COLO668 (cell line): Measurements from ENCODE around the gene DYNC1I1.

ENCODE experiments used
- DNase-seq: peaks from one replicate; lab custom pipeline; 2025; ENCODE audit not compliant: unreplicated experiment; lab: John Stamatoyannopoulos, UW

Gene DYNC1I1

DNA sequence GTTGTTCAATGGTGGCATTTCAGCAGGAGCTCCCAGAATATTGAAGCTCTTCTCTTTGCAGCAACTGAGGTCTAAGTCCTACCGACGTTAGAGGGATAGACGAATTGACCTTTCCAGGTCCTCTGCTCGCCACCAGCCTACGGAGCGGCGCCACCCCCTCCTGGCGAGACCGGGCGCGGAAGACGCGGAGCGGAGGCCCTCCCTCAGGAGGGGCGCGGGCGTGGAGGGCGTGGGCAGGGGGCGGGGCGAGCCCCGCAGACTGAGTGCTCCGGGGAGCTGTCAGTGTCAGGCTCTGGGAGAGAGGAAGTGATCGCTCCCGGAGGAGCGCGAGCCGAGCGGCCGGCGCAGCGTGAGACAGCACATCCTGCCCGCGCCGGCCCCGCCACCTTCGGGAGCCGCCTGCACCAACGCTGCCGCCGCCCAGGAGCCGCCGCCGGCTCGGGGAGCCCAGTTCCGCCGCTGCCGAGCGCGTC lies at the start of gene DYNC1I1:
Gene DYNC1I1 (plus strand): TSS at position 257 of the 473 bp plus-strand sequence. CDS start 32,176 bp downstream, outside the sequence.
- DNase-seq = peak; percentile 91

DNA sequence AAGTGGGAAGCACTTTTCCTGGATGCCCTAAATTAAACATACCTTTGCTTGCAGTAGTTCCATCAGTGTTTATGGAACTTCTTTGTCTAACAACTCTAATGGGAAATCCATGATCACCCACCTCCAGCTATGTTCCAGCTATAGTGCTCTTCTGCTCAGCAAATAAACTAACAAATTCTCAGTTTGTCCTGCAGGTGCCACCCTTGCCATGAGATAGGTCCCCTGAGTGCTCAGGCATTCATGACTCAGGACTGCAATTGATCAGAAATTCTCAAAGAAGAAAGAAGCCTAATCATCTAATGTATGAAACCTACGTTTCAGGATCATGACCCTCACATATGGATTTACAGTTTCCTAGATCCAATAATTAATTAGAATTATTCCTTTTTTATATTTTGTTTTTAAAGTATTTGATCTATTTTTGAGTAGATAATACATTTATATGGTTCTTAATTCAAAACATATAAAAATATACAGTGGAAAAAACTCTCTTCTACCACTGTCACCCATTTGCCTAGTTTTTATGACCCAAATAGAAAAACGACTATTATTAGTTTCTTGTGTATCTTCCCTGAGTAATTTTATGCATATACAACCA lies 48.7 kb upstream of the DYNC1I1 start:
- DNase-seq = peak; percentile 60

DNA sequence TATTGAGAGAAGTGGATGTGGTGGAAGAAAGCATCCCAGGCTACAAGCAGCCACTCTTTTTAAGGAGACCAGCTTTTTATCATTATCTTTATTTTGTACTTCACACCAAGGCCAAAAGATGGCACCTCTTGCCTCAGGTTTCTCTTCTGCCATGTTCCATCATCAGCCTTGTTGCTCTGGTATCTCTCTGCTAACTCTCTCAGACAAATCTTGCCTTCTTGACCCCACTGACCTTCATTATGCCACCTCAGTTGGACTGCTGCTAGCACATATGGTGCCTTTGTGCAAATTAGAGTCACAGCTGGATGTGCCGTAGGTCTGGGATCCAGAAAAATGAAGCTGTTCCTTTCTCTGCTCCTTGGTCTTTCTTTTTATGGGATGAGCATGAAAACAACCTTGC lies 47.1 kb upstream of the DYNC1I1 start:
- no peak for DNase-seq

DNA sequence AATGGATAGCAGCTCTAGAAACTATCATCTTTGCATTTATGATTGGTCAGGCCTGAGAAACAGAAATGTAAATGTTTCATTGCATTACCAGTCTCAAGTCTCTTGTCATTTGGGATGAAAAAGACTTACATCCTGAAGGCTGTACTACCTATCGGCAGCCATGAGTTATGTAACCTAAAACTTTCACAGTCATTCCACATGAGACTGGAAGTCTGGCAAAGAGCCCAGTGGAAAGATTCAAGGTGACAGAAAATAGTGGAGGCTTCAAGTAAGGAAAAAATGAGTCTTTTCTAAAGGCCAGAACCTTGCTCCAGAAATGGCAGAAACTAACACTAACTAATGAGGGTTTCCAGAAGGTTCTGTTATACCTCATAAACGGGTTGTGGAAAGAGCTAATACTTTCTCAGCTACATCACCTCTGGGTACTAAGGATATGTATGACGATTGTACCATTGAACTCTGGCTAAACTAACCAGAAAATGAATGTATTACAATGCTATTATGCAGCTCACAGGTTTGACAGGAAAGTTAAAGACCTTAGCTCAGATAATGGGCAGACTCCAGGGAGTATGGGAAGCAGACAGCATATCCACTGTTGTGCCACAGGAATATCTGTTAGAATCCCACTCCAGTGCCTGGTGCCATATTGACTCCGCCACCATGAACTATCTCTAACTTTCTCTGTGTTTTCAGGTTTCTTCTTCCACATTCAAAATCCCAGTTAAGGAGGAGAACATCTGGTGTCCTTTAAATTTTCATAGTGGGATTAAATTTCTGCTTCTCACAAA lies 41.7 kb upstream of the DYNC1I1 start:
- no peak for DNase-seq

DNA sequence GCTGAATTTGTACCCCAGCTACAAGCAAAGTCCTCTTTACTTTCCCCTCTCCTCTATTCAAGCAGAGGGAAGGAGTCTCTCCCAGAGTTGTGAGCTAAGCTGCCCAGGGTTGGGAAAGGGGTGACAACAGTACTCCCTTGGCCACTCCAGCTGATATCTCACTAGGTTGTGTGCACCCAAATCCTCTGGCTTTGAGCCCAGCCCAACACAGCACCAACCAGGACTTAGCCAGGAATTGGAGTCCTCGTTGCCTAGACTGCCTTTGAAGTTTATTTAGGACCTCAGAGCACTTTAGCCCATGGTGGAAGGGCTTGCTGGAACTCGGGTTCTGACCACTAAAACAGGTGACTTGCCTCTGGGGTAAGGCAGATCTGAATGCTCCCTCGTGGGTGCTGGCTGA lies 35.7 kb upstream of the DYNC1I1 start:
- DNase-seq = no peak

DNA sequence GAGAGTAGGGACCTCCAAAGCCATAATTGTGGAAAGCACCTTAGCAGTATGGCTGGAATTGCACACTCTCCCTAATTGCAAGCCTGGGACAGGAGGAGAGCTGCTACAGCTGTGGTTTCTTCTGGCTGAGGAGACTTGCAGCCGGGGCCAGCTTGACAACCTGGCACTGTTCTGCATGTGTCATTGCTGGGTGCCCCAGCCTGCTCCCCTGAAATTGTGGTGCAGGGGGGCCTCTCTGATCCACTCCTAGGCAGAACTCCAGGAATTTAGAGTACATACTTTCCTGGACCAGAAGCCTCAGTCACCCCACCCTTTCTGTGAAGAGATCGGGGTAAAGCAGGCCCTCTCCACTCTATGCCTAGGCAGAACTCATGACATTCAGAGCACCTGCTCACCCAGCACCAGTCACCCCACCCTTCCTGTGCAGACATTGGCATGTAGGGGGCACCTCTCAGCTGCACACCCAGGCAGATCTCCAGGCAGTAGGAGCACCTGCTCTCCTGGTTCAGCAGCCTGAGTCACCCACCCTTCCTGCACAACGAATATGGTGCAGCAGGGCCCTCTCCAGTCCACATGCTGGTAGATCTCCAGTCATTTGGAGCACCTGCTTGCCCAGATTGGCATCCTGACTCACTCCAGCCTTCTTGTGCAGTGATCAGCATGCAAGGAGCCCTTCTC lies 34.4 kb upstream of the DYNC1I1 start:
- peak; percentile 73 for DNase-seq

DNA sequence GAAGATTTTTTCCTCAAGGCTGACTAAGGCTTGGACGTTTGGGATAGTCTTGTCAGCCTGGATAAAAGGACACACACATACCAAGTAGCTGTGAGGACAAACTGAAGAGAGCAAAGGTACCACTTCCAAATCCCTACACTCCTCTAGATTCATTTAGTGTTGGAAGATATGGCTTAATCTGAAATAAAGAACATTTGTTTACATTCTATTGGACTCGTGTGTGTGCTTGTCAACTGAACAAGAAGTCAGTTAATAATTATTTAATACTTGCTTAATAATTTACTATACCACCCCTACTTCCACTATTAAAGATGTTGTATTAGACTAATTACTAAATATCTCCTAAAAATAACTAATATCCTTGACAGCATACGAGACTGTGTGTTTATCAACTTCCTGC lies 23.3 kb upstream of the DYNC1I1 start:
- DNase-seq = no peak

DNA sequence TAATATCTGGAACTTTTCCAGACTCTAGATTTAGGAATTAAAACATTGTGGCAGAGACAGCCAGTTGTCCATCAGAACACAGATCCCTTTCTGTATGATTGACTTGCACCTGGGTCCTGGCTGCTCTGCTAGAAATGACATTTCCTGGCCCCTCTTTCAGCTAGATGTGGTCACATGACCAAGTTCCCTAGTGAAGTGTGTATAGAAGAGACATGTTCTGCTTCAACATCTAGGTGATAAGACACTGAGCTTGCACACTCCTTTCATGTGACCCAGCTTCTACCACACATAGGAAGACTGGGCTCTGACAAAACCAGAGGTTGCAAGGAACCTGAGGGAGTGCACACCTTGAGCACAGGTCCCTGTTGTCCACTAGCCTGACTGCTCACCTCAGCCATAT lies 22.8 kb upstream of the DYNC1I1 start:
- no peak for DNase-seq

DNA sequence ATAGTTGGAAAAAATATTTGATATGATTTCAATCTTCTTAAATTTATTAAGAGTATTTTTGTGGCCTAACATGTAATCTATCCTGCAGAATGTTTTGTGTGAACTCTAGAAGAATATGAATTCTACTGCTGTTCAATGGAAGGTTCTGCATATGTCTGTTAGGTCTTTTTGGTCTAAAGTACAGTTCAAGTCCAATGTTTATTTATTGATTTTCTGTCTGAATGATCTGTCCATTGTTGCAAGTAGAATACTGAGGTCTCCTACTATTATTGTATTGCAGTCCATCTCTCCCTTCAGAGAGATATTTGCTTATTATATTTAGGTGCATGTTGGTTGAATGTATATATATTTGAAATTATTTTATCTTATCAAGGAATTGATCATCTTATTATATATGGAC lies 18.9 kb upstream of the DYNC1I1 start:
- DNase-seq = no peak

DNA sequence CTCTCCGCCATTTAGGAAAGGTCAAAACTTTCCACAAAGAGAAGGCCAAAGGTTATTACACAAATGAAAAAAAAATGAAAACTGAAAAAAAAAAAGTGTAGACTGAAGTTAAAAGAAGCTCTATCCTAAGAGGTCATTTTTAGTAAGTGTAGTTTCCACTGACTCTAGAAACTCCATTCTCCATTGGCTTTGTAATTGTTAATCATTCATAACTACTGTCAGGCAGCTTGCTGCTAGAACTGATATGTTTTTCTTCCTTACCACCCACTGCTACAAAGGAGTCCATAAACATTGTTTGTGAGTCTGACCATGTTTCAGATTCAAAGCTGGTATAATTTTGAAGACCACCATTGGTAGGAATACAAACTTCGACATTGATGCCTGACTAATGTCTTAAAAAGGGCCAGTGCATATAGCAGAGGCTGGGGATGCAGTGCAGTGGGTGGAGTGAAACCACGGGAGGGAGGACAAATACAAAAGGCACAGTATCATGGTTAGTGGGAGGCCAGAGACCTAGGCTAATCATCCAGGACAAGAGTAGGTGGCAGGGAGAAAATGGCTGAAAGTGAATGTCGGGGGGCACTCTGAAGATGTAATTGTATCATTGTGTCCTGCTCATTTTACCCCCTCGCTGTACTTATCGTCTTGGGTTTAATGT lies 16.9 kb upstream of the DYNC1I1 start:
- DNase-seq = no peak

DNA sequence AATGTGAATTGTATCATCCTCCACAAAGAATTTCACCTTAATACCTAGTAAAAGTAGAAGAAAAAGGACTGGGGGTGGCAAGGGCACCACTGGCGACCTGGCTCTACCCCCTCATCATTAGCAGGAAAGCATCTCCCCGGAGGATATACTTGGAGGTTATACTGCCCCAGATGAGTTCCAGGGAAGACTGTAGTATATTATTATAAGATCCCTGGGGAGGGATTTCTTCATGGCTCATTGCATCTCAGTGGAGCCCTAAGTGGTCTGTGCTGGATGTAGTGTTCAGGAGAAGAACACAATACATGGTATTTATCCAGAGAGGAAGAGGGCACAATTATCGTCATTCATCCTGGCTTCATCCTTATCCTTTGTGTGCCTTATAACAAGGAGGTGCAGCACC lies 14.2 kb upstream of the DYNC1I1 start:
- no peak for DNase-seq

DNA sequence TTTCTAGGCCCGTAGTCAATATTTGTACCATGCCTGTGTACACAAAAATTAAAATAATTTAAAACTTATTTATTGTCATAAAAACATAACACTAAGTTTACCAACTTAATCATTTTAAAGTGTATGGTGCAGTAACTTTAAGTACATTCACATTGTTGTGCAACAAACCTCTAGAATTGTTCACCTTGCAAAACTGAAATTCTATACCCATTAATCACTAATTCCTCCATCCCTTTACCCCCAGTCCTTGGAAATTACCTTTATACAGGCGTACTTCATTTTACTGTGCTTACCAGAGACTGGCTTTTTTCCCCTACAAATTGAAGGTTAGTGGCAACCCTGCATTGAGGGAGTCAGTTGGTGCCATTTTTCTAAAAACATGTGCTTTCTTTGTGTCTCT lies 6.3 kb upstream of the DYNC1I1 start:
- no peak for DNase-seq

DNA sequence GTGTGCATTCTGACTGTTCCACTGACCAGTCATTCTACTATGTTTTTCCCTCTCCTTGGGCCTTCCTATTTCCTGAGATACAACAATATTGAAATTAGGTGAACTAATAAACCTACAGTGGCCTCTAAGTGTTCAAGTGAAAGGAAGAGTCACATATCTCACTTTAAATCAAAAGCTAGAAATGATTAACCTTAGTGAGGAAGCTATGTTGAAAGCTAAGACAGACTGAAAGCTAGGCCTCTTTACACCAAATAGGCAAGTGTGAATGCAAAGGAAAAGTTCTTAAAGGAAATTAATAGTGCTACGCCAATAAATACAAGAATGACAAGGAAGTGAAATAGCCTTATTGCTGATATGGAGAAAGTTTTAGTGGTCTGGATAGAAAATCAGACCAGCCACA lies 5.7 kb upstream of the DYNC1I1 start:
- DNase-seq = no peak

DNA sequence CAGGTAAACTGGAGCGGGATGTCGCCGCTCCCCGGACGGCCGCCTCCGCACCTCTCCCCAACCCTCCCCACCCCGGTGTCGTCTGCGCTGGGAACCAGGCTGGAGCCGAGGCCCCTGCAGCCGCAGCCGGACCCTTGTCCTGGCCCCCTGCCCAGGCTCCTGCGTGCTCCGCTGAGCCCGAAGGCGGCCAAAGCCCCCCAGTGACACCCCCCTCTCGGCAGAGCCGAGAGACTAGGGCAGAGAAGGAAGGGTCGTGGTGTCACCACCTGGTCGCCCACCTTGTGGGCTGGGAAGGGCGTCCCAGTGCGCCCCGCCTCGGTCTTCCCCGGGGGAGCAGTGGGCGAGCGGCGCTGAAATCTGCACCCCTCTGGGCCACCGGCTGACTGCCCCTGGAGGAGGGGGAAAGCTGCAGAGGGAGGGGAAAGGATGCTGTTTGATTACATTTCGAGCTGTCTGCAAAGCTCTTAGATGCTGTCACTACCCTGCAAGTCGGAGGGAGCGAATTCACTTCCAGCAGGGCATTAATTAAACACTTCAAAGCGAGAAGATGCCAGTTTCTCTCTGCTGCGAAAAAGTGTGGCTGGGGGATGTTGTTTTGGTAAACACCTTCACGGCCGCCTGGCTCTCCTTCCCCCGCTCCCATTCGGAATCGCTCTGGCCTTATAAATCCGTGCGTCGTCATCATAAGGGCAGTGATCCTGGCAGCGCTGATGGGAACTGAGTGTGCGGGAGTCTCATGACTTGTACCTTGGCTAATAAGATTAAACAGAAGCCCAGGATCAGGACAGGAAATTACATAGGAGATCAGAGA lies 622 bp downstream of the DYNC1I1 start:
- peak; percentile 36 for DNase-seq

DNA sequence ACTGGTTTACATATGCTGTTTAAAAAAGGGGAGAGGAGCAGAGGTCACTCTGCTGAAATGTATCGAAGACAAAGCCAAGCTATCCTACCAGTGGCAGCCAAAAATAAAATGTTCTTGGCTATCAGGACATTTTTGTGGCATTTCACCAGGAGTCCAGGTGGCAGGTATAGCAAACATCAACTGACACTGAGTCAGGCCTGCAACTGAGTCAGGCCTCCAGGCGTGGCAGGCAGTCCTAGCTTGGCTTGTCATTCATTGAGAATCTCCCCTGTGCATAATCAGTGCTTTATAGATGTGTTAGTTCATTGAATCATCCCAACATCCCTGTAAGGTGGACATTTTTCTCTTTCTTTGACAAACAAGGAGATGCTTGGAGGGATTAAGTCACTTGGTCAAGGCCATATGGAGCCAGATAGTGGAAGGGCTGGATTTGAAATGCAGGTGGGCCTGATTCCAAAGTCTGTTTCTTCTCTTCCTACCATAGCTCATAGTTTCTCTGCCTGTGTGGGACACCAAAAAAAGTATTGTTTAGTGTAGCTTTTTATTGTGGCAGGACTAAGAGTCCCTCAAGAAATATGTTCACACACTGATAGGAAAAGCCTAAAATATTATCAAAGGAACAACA lies 4.3 kb downstream of the DYNC1I1 start:
- no peak for DNase-seq

DNA sequence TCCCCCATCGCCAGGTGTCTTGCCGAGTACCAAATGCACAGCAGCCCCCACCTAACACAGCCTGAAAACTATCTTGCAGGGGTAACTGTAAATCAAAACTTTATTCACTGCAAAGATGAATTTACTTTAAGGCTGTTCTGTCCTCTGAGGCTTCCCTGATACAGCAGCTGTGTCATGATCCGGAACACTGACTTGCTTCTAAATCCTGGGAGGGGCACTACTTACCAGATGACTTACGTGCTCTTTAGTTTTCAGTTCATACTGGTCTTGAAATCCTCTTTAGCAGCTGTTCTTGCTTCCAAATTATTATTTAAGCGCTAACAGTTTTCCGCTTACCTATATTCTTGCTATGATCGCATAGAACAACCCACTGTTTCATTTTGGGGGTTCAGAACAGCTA lies 4.9 kb downstream of the DYNC1I1 start:
- DNase-seq = no peak

DNA sequence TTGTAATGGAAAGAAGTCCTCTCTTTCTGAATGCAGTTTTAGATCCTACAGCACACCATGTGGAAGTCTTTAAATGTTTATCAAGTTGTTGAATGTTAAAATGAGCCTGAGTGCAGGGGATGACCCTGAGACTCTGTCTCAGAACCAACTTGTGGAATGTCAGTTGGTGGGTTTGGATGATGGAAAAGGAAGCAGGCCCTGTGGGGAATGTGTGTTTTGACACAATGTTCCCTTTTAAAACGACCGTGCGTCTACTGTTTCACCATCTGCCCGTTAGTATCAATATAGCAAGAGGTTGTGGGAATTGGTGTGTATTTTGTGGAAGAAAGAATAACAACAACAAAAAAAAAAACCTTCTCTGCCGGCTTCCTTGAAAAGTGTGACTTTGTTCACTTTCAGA lies 8.3 kb downstream of the DYNC1I1 start:
- no peak for DNase-seq

DNA sequence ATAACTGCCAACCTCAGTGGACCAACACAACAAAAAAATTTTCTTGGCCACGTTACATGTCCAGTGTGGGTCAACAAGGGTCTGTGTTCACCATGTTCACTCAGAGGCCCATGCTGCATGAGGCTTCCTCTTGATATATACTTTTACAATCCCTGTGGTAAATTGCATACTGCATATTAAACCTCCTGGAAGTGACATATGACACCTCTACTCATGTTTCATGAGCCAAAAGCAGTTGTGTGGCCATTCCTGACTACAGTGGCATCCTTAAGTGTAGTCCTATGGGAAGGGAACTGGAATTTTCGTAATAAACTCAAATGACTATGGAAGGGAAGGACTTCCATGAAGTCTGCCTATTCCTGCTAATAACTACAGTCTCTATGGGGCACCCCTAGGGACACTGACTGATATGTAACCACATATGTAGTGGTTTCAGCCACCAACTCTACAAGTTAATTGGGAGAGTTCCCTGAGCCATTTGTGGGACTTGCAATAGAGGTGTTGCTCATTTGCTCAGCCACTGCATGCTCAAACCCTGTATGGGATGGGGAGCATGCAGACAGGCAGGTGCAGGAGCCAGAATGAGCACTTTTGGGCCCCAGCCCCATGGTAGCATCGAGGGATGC lies 9.7 kb downstream of the DYNC1I1 start:
- DNase-seq = no peak

DNA sequence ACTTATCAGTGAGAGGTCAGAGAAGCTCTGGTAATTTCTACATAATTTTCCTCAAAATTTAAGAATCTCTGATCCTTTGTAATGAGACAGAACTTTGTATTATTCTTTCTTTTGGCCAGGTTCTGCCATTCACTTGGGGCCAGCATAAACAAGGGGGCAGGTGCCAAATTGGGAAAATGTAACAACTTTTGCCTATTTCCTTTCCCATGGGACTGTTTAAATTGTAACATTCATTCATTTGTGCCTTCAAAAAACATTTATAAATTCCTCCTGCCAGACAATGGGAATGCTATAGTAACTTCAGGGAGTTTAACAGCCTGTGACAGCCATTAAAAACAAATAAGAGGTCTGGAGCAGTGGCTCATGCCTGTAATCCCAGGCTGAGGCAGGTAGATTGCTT lies 12.4 kb downstream of the DYNC1I1 start:
- DNase-seq = no peak

DNA sequence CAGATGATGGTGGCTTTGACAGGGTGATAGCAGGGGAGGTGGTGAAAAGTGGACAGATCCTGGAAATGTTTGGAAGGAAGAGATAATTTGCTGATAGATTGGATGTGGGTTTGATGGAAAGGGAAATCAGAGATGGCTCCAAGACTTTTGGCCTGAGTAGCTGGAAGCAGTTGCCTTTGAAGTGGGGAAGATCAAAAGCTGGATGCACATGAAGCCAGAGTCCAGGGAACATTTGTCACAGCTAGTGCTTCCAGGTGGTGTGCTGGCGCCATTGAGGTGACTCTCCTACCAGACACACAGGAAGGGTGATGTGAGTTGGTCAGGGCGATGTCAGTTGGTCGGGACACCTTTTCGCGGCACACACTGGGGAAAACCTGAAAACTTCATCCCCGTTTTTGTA lies 15.9 kb downstream of the DYNC1I1 start:
- DNase-seq = no peak
